ENCODE measurements around the gene DPM3. TPM values are rescaled to one million over a fixed set of nuclear protein-coding genes. Genes with fewer than 3 reads are reported as not detected.

DPM3 gene
- total and polyA plus RNA-seq, 2 of the 13 experiments (the other 11 are each of a cell fraction or from before 2014, with no cell fraction given), result 23.2 to 53.4 TPM

- TF ChIP-seq LRRFIP1 (CRISPR knock-in tag; conservative IDR thresholded peaks at IDR 0.05) (no peak), EEA1 (CRISPR knock-in tag; IDR thresholded peaks at IDR 0.05; ENCODE audit: borderline replicate concordance) (no peak), RFX1 (IDR thresholded peaks at IDR 0.05) (no peak), E2F5 (CRISPR knock-in tag; conservative IDR thresholded peaks at IDR 0.05) (no peak), ZNF552 (CRISPR knock-in tag; IDR thresholded peaks at IDR 0.05; ENCODE audit: borderline replicate concordance) (no peak), SNAI1 (CRISPR knock-in tag; IDR thresholded peaks at IDR 0.05; ENCODE audit: borderline replicate concordance) (no peak), USF2 (IDR thresholded peaks at IDR 0.05; ENCODE audit: low read depth, low read length) (no peak), USF2 (CRISPR knock-in tag; IDR thresholded peaks at IDR 0.05; ENCODE audit: borderline replicate concordance) (0 out of 2 replicates have a peak, but pooled peaks have one; percentile 25), CERS6 (CRISPR knock-in tag; IDR thresholded peaks at IDR 0.05) (no peak), REPIN1 (CRISPR knock-in tag; IDR thresholded peaks at IDR 0.05; ENCODE audit: borderline replicate concordance, low read depth) (no peak), YEATS2 (CRISPR knock-in tag; IDR thresholded peaks at IDR 0.05; ENCODE audit: borderline replicate concordance) (no peak), ZKSCAN1 (IDR thresholded peaks at IDR 0.05; ENCODE audit: low read length) (no peak), ZNF549 (CRISPR knock-in tag; IDR thresholded peaks at IDR 0.05) (no peak), KDM1A (CRISPR knock-in tag; IDR thresholded peaks at IDR 0.05) (0 out of 2 replicates have a peak, but pooled peaks have one; percentile 56), SP5 (CRISPR knock-in tag; IDR thresholded peaks at IDR 0.05; ENCODE audit: borderline replicate concordance, low read depth) (no peak), ZFP82 (CRISPR knock-in tag; IDR thresholded peaks at IDR 0.05; ENCODE audit: borderline replicate concordance) (no peak), HNRNPH1 (optimal IDR thresholded peaks at IDR 0.05; ENCODE audit: low read depth, low read length) (no peak), ZNF878 (CRISPR knock-in tag; IDR thresholded peaks at IDR 0.05) (no peak), ZMYM2 (CRISPR knock-in tag; IDR thresholded peaks at IDR 0.05) (peak; percentile 82; the same call in 1 of the 2 replicates), MYC (CRISPR knock-in tag; IDR thresholded peaks at IDR 0.05; ENCODE audit: borderline replicate concordance) (peak; percentile 57; the same call in 1 of the 2 replicates), CEBPG (CRISPR knock-in tag; IDR thresholded peaks at IDR 0.05) (peak; percentile 94), ZNF333 (CRISPR knock-in tag; IDR thresholded peaks at IDR 0.05; ENCODE audit: borderline replicate concordance) (no peak), HDAC1 (CRISPR knock-in tag; IDR thresholded peaks at IDR 0.05) (peak; percentile 70; the same call in 1 of the 2 replicates), ZNF180 (CRISPR knock-in tag; IDR thresholded peaks at IDR 0.05; ENCODE audit: borderline replicate concordance, low read depth) (no peak), ZNF782 (CRISPR knock-in tag; IDR thresholded peaks at IDR 0.05; ENCODE audit: borderline replicate concordance) (no peak), ZNF235 (CRISPR knock-in tag; IDR thresholded peaks at IDR 0.05; ENCODE audit: borderline replicate concordance) (no peak)
Observed at GRCh38 chr1:155178441-155179111, 38.2 kb upstream of the DPM3 start (continued).
